Islet precursor cell (in vitro differentiated cells): Measurements from ENCODE around the gene COX7A2L.
"Not testable (repeated sequence)": the region's sequence is repeated elsewhere in the genome, so short reads cannot be mapped to it uniquely, and the experiment has no call there.

Experiments used
- DNase-seq: peaks from one replicate; pipeline ENCODE4 v3.0.0-alpha.2; 2018

COX7A2L gene

GRCh38 chr2:42337846-42338566, 23.0 kb downstream of the COX7A2L start:
- no peak for DNase-seq

- DNase-seq = no peak
Measured at GRCh38 chr2:42337356-42337820, 23.6 kb downstream of the COX7A2L start.

GRCh38 chr2:42336361-42336965, 24.6 kb downstream of the COX7A2L start:
- no peak for DNase-seq

- no peak for DNase-seq
Measured at GRCh38 chr2:42335514-42336104, 25.4 kb downstream of the COX7A2L start.

GRCh38 chr2:42334865-42335264, 26.2 kb downstream of the COX7A2L start:
- DNase-seq = not testable (repeated sequence)

- no peak for DNase-seq
Measured at GRCh38 chr2:42334220-42334619, 26.8 kb downstream of the COX7A2L start.

GRCh38 chr2:42333579-42333978, 27.4 kb downstream of the COX7A2L start:
- no peak for DNase-seq

GRCh38 chr2:42332575-42332974, 28.4 kb downstream of the COX7A2L start:
- DNase-seq = no peak

- no peak for DNase-seq
Measured at GRCh38 chr2:42331569-42332284, 29.3 kb downstream of the COX7A2L start.

GRCh38 chr2:42329736-42330135, 31.3 kb downstream of the COX7A2L start:
- DNase-seq = no peak

GRCh38 chr2:42328923-42329322, 32.1 kb downstream of the COX7A2L start:
- DNase-seq = no peak

- DNase-seq = no peak
Measured at GRCh38 chr2:42328148-42328833, 32.7 kb downstream of the COX7A2L start.

GRCh38 chr2:42327125-42327524, 33.9 kb downstream of the COX7A2L start:
- DNase-seq = no peak

- DNase-seq = no peak
Measured at GRCh38 chr2:42325609-42326008, 35.4 kb downstream of the COX7A2L start.

GRCh38 chr2:42324949-42325348, 36.1 kb downstream of the COX7A2L start:
- no peak for DNase-seq

- no peak for DNase-seq
Measured at GRCh38 chr2:42324244-42324643, 36.8 kb downstream of the COX7A2L start.

GRCh38 chr2:42321452-42322064, 39.5 kb downstream of the COX7A2L start:
- no peak for DNase-seq

- no peak for DNase-seq
Measured at GRCh38 chr2:42319265-42319664, 41.8 kb downstream of the COX7A2L start.

- no peak for DNase-seq
Measured at GRCh38 chr2:42317945-42318344, 43.1 kb downstream of the COX7A2L start.

GRCh38 chr2:42317486-42317885, 43.5 kb downstream of the COX7A2L start:
- no peak for DNase-seq

GRCh38 chr2:42316910-42317309, 44.1 kb downstream of the COX7A2L start:
- no peak for DNase-seq

- DNase-seq = no peak
Measured at GRCh38 chr2:42315844-42316470, 45.1 kb downstream of the COX7A2L start.
